Right ventricle myocardium inferior (tissue), 1 donor: Measurements from ENCODE around the gene ZBTB20. TPM values are rescaled to one million over a fixed set of nuclear protein-coding genes. Genes with fewer than 3 reads are reported as not detected.

Experiments
- ATAC-seq: fragments of 200-7000 bp; cut with Tn5 transposase; one replicate; pipeline ENCODE4 v1.9.1; 2020; ENCODE audit warnings: mild to moderate bottlenecking, moderate library complexity
- DNase-seq: peaks from one replicate; pipeline ENCODE4 v3.0.0; 2021; ENCODE audit errors: missing footprints
- intact Hi-C: fragments of 100-400 bp; cut with DNase I; formaldehyde crosslinking; loops from one replicate; pipeline ENCODE4 v1.11.0; 2022
- total RNA-seq: library from RNA; stranded (reverse); fragmentation: NEBNext Ultra II Directional; extraction: Animal tissue kit (Norgen Biotek cat#: 25700); gene quantifications from one replicate; pipeline ENCODE4 v1.2.1, GENCODE V29; 2021
- donor health status: DM: no; HTN: yes; CAD: no; lungs with severe emphysema.

ZBTB20 gene
- total RNA-seq, 1 donor from 2014 or later, result 55.7 TPM

- ATAC-seq, result no peak
- DNase-seq, result no peak
- intact Hi-C loops, result no loop called here
Measured at GRCh38 chr3:114323546-114324254, 823.4 kb downstream of the ZBTB20 start.

- intact Hi-C loops, result no loop called here
- ATAC-seq, result no peak
- no peak for DNase-seq
Measured at GRCh38 chr3:114320246-114320645, 826.8 kb downstream of the ZBTB20 start.

- intact Hi-C loops, result no loop called here
- no peak for ATAC-seq
- no peak for DNase-seq
Measured at GRCh38 chr3:114319453-114319852, 827.6 kb downstream of the ZBTB20 start.

GRCh38 chr3:114318295-114318694 lies 828.8 kb downstream of the ZBTB20 start:
- DNase-seq (no peak), ATAC-seq (no peak)
- intact Hi-C loops, result no loop called here

GRCh38 chr3:114314282-114314681 lies 832.8 kb downstream of the ZBTB20 start:
- ATAC-seq (no peak), DNase-seq (no peak)
- intact Hi-C loops, result no loop called here

GRCh38 chr3:114313426-114313825 lies 833.7 kb downstream of the ZBTB20 start:
- intact Hi-C loops, result no loop called here
- ATAC-seq, result no peak
- DNase-seq, result no peak

GRCh38 chr3:114310695-114311094 lies 836.4 kb downstream of the ZBTB20 start:
- no peak for ATAC-seq
- no peak for DNase-seq
- intact Hi-C loops, result no loop called here

GRCh38 chr3:114308830-114309229 lies 838.3 kb downstream of the ZBTB20 start:
- ATAC-seq (no peak), DNase-seq (no peak)
- intact Hi-C loops, result no loop called here

GRCh38 chr3:114308377-114308776 lies 838.7 kb downstream of the ZBTB20 start:
- ATAC-seq (no peak), DNase-seq (no peak)
- intact Hi-C loops, result no loop called here

- ATAC-seq (no peak), DNase-seq (no peak)
- intact Hi-C loops, result no loop called here
Measured at GRCh38 chr3:114307832-114308231, 839.3 kb downstream of the ZBTB20 start.

GRCh38 chr3:114307222-114307830 lies 839.8 kb downstream of the ZBTB20 start:
- intact Hi-C loops, result no loop called here
- DNase-seq (no peak), ATAC-seq (no peak)

GRCh38 chr3:114299941-114300624 lies 847.0 kb downstream of the ZBTB20 start:
- intact Hi-C loops, result loop anchor here (10.0 kb wide), 1 partner anchor 145 kb away; no protein-coding TSS in a partner anchor
- no peak for ATAC-seq
- no peak for DNase-seq

GRCh38 chr3:114299421-114299820 lies 847.7 kb downstream of the ZBTB20 start:
- peak; percentile 46 for DNase-seq
- no peak for ATAC-seq
- intact Hi-C loops, result loop anchor here (10.0 kb wide), 1 partner anchor 145 kb away; no protein-coding TSS in a partner anchor

- DNase-seq (no peak), ATAC-seq (no peak)
- intact Hi-C loops, result loop anchor here (10.0 kb wide), 1 partner anchor 141 kb away; no protein-coding TSS in a partner anchor
Measured at GRCh38 chr3:114295946-114296345, 851.1 kb downstream of the ZBTB20 start.

- no peak for ATAC-seq
- intact Hi-C loops, result loop anchor here (5.0 to 10.0 kb wide), 2 partner anchors 140 to 872 kb away; no protein-coding TSS in a partner anchor
- DNase-seq, result no peak
Measured at GRCh38 chr3:114294940-114295480, 852.1 kb downstream of the ZBTB20 start.

- intact Hi-C loops, result loop anchor here (5.0 to 10.0 kb wide), 2 partner anchors 139 to 873 kb away; no protein-coding TSS in a partner anchor
- no peak for DNase-seq
- no peak for ATAC-seq
Measured at GRCh38 chr3:114293838-114294535, 853.1 kb downstream of the ZBTB20 start, which contains the start of gene TIGIT. TSS of gene TIGIT (plus strand) at chr3:114294028. CDS start at chr3:114294062, 34 bp downstream.

- intact Hi-C loops, result loop anchor here (5.0 to 10.0 kb wide), 2 partner anchors 136 to 876 kb away; no protein-coding TSS in a partner anchor
- ATAC-seq, result peak; percentile 31
- DNase-seq, result peak; percentile 80
Measured at GRCh38 chr3:114290911-114291901, 855.9 kb downstream of the ZBTB20 start.
